Endothelial cell of umbilical vein (primary cell): ENCODE data around the gene POSTN. TPM values are rescaled to one million over a fixed set of nuclear protein-coding genes. Genes with fewer than 3 reads are reported as not detected.

Source experiments
- BruUV-seq: library from RNA; stranded (reverse); fragments of 400-500 nt; replicated peaks from 2 replicates; lab custom pipeline; 2021; lab: Mats Ljungman, UMichigan
- CTCF ChIA-PET: fragments of 300-600, 350-600 bp; sonication (Branson Sonifier 250); formaldehyde crosslinking; loops from one replicate; lab custom pipeline; 2021; ENCODE audit warnings: antibody characterized with exemption, inconsistent platforms; lab: Charles Lee
- POLR2A ChIA-PET: fragments of 300-600, 350-600 bp; sonication (Branson Sonifier 250); formaldehyde crosslinking; loops from one replicate; lab custom pipeline; 2021; ENCODE audit warnings: antibody characterized with exemption, inconsistent platforms; lab: Charles Lee
- DNase-seq: peaks from one replicate; pipeline ENCODE4 v3.0.0-alpha.2; 2011; ENCODE audit warnings: low read depth, low spot score
- FAIRE-seq: peaks from 2 replicates; lab custom pipeline; 2011; peaks lifted over from hg19 to GRCh38; lab: Jason Lieb, UNC
- H2AFZ ChIP-seq: 2 replicates; pipeline ENCODE4 v1.6.0; 2012; ENCODE audit warnings: low read depth, low read length, control low read depth, inconsistent platforms
- H3K27ac ChIP-seq: 2 replicates; pipeline ENCODE4 v1.5.1; 2011; ENCODE audit warnings: low read depth, mild to moderate bottlenecking, control low read depth, low read length, moderate library complexity; ENCODE audit not compliant: insufficient read depth
- H3K27me3 ChIP-seq, 2 experiments: 2 replicates each; pipeline versions ENCODE4 v1.6.0 to v1.6.1; 2011; ENCODE audit warnings: low read length in 2 of 2, mixed read lengths in 1 of 2; ENCODE audit not compliant: control insufficient read depth in 2 of 2, insufficient read depth in 2 of 2
- H3K36me3 ChIP-seq, 2 experiments: 2 replicates in 1 of 2; 3 replicates in 1 of 2; pipeline ENCODE4 v1.5.1; 2011; ENCODE audit warnings: low read length in 2 of 2, mild to moderate bottlenecking in 1 of 2, moderate library complexity in 1 of 2; ENCODE audit not compliant: control insufficient read depth in 2 of 2, insufficient read depth in 2 of 2; ENCODE audit errors: extremely low read depth in 1 of 2
- H3K4me1 ChIP-seq: 3 replicates; pipeline ENCODE4 v1.5.1; 2011; ENCODE audit warnings: mild to moderate bottlenecking, low read length; ENCODE audit not compliant: control insufficient read depth, insufficient read depth; ENCODE audit errors: extremely low read depth
- H3K4me2 ChIP-seq: 2 replicates; pipeline ENCODE4 v1.6.1; 2011; ENCODE audit warnings: low read length, control low read depth, mixed read lengths; ENCODE audit not compliant: insufficient read depth
- H3K4me3 ChIP-seq, 3 experiments: fragments of 200-600 bp in 1 of 3; sonication (generic), shearing (Covaris generic) in 1 of 3; replicated peaks in 1 of 3; 2 replicates each; pipeline ENCODE4 v1.5.1; 2011 to 2016; ENCODE audit warnings: control low read depth in 3 of 3, low read length in 3 of 3, mild to moderate bottlenecking in 2 of 3, inconsistent platforms in 1 of 3, low read depth in 1 of 3, moderate library complexity in 1 of 3; ENCODE audit not compliant: insufficient read depth in 1 of 3
- H3K79me2 ChIP-seq: 2 replicates; pipeline ENCODE4 v1.6.0; 2012; ENCODE audit warnings: low read length, inconsistent platforms; ENCODE audit not compliant: control insufficient read depth, insufficient read depth
- H3K9ac ChIP-seq: replicated peaks from 2 replicates; pipeline ENCODE3; 2011; ENCODE audit warnings: low read length, control low read depth; ENCODE audit not compliant: insufficient read depth; ENCODE audit errors: extremely low read depth
- H3K9me1 ChIP-seq: replicated peaks from 3 replicates; pipeline ENCODE4 v1.6.0; 2011; ENCODE audit warnings: mild to moderate bottlenecking, low read length; ENCODE audit not compliant: control insufficient read depth, insufficient read depth; ENCODE audit errors: extremely low read depth
- H3K9me3 ChIP-seq: replicated peaks from 2 replicates; pipeline ENCODE4 v1.5.1; 2012; ENCODE audit warnings: low read length, inconsistent platforms; ENCODE audit not compliant: control insufficient read depth, insufficient read depth
- H4K20me1 ChIP-seq: replicated peaks from 2 replicates; pipeline ENCODE3; 2011; ENCODE audit warnings: mild to moderate bottlenecking, low read length; ENCODE audit not compliant: control insufficient read depth, insufficient read depth; ENCODE audit errors: extremely low read depth
- EZH2 ChIP-seq: IDR thresholded peaks from 2 replicates; pipeline ENCODE4 v1.6.1; 2012; ENCODE audit warnings: borderline replicate concordance, low read depth, mild to moderate bottlenecking, moderate library complexity, low read length, inconsistent platforms; ENCODE audit not compliant: severe bottlenecking
- FOS ChIP-seq: IDR thresholded peaks from 2 replicates; pipeline ENCODE4 v1.6.1; 2011; ENCODE audit warnings: mild to moderate bottlenecking, low read length, moderate library complexity, borderline replicate concordance; ENCODE audit not compliant: insufficient read depth
- GATA2 ChIP-seq: IDR thresholded peaks from 2 replicates; pipeline ENCODE4 v1.7.0; 2011; ENCODE audit warnings: low read depth, mild to moderate bottlenecking, moderate library complexity, mixed read lengths, low read length; ENCODE audit not compliant: insufficient read length, insufficient read depth
- JUN ChIP-seq: IDR thresholded peaks from 2 replicates; pipeline ENCODE4 v1.6.1; 2011; ENCODE audit warnings: borderline replicate concordance, low read depth; ENCODE audit not compliant: insufficient read length, insufficient read depth
- MYC ChIP-seq: IDR thresholded peaks from one replicate; pipeline ENCODE4 v1.6.1; 2011; ENCODE audit warnings: mild to moderate bottlenecking, low read depth, low read length
- POLR2A ChIP-seq: IDR thresholded peaks from 2 replicates; pipeline ENCODE4 v1.6.1; 2012; ENCODE audit warnings: low read depth, mild to moderate bottlenecking, control low read depth, low read length
- POLR2AphosphoS5 ChIP-seq: IDR thresholded peaks from 2 replicates; pipeline ENCODE4 v1.6.1; 2012; ENCODE audit warnings: low read depth, mild to moderate bottlenecking, control low read depth, low read length, moderate library complexity; ENCODE audit not compliant: insufficient read depth
- dilution Hi-C: fragments of 300-500 bp; cut with MboI; formaldehyde crosslinking; loops from one replicate; pipeline ENCODE4 v1.15.0; 2019; ENCODE audit warnings: low sequenced_read_pairs; ENCODE audit not compliant: extremely low pct_ligation_motif_present
- intact Hi-C: fragments of 100-400 bp; cut with micrococcal nuclease; formaldehyde crosslinking; loops from one replicate; pipeline ENCODE4 v1.10.0; 2022
- polyA plus RNA-seq, 4 experiments: library from polyadenylated mRNA; depleted of rRNA in 3 of 4; stranded (reverse) in 3 of 4; unstranded in 1 of 4; fragments of >200 nt; gene quantifications; 2 replicates each; pipeline versions ENCODE4 v1.2.1 to v1.2.3, GENCODE V29; 2011 to 2012; ENCODE audit warnings: missing spikeins in 1 of 4
- total RNA-seq: library from RNA; stranded (reverse); gene quantifications from 2 replicates; pipeline ENCODE4 v1.2.3, GENCODE V29; 2021
- TF ChIP-seq, protein P1 (sequence below): IDR thresholded peaks from 2 replicates; pipeline ENCODE4 v1.6.1; 2011; ENCODE audit not compliant: insufficient read depth, insufficient read length
- TF ChIP-seq, protein P2 (sequence below), 2 donors: IDR thresholded peaks; 1 replicate in 1 of 2; 2 replicates in 1 of 2; pipeline ENCODE4 v1.5.1; 2011; ENCODE audit warnings: low read length in 2 of 2, mild to moderate bottlenecking in 2 of 2, moderate library complexity in 2 of 2, control low read depth in 1 of 2, inconsistent platforms in 1 of 2, low read depth in 1 of 2; ENCODE audit not compliant: insufficient read depth in 1 of 2; ENCODE audit errors: extremely low read depth in 1 of 2

The POSTN gene
- total and polyA plus RNA-seq, 2 donors (not counting 3 experiments of a cell fraction or from before 2014, with no cell fraction given), result 0.29 to 0.41 TPM

DNA sequence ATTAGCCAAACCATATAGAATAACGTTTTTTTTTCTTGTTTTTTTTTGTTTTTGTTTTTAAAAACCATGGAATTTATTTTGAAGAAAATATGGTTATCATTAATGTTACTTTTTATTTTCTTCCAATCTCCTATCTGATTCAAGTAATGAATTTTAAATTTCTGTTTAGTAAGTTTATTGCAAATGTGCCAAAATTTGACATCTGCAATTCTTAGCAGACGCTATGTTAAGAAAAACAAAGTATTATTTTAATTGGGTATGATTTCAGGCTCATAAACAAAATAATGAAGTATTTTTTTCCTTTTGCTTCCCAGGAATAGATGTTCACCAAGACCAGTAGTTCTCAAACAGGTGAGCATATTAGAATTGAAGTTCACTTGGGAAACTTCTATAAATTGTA lies 63.1 kb downstream of the POSTN start:
- no peak for FAIRE-seq
- Histone ChIP-seq H2AFZ (no peak overlapping the region), H3K27me3 (no peaks in the 10 kb centered on the region), H3K9me1 (no peaks in the 10 kb centered on the region), H3K4me1 (no peaks in the 10 kb centered on the region), H3K9ac (no peak overlapping the region), H3K79me2 (no peaks in the 10 kb centered on the region), H3K4me3 (no peak overlapping the region), H3K27ac (no peak overlapping the region), H3K36me3 (no peaks in the 10 kb centered on the region), H4K20me1 (no peaks in the 10 kb centered on the region), H3K9me3 (no peaks in the 10 kb centered on the region), H3K4me2 (no peak overlapping the region)
- dilution Hi-C loops (no loop called here), intact Hi-C loops (loop anchor here (1.0 kb wide), 1 partner anchor 20 kb away; no protein-coding TSS in a partner anchor)
- ChIA-PET POLR2A (no interaction called here), CTCF (no interaction called here)
- no TSS peak for BruUV-seq
- no peak for DNase-seq
- TF ChIP-seq FOS (no peak), GATA2 (no peak), JUN (no peak), MYC (no peak), EZH2 (no peak), POLR2AphosphoS5 (no peak), POLR2A (no peak)
- TF ChIP-seq, protein P1, sequence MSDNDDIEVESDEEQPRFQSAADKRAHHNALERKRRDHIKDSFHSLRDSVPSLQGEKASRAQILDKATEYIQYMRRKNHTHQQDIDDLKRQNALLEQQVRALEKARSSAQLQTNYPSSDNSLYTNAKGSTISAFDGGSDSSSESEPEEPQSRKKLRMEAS, result no peak
- TF ChIP-seq, protein P2, sequence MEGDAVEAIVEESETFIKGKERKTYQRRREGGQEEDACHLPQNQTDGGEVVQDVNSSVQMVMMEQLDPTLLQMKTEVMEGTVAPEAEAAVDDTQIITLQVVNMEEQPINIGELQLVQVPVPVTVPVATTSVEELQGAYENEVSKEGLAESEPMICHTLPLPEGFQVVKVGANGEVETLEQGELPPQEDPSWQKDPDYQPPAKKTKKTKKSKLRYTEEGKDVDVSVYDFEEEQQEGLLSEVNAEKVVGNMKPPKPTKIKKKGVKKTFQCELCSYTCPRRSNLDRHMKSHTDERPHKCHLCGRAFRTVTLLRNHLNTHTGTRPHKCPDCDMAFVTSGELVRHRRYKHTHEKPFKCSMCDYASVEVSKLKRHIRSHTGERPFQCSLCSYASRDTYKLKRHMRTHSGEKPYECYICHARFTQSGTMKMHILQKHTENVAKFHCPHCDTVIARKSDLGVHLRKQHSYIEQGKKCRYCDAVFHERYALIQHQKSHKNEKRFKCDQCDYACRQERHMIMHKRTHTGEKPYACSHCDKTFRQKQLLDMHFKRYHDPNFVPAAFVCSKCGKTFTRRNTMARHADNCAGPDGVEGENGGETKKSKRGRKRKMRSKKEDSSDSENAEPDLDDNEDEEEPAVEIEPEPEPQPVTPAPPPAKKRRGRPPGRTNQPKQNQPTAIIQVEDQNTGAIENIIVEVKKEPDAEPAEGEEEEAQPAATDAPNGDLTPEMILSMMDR (IDR thresholded peaks at IDR 0.05; ENCODE audit: extremely low read depth in 1 of 2, insufficient read depth in 1 of 2, low read depth in 1 of 2, low read length in 2 of 2), result no peak
